ENCODE measurements around the gene DLG2.

The DLG2 gene

DNA sequence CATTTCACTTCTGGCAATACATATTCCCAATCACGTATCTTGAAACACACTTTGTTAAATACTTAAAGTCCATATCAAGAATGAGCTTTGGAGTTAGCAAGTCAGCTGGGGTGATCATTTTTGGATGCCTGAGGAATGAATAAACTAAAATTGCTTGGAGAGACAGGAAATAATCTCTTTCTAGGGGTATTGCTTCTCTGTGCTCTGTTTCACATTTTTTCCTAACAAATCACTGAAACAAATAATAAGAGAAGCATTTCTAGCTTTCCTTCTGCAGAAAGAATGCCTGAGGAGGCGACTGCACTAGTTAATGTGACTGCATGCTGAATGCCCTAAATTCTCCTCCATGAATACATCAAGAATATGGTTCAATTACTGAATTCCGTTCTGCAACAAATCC lies 1799.6 kb downstream of the DLG2 start:
- FAIRE-seq = no peak
- no peak for DNase-seq (ENCODE audit: low spot score)

DNA sequence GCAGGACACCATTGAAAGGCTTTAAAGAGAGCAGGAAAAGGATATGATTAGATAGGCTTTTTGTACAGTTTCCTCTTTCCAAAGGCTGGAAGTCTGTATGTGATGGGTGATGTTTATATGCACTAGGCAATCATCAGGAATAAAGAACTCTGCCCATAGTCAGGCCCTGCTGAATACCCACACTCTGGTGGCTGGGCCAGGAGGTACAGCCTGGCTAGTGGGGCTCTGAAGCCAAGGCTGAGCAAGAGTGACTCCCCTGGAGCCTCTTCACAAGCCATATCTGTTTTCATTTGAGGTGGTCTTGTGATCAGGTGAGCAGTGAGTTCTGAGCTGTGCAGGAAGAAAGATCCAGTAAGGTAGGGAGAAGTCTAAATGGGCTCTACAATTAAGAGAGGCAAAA lies 1801.1 kb downstream of the DLG2 start:
- no peak for DNase-seq (ENCODE audit: low spot score)
- FAIRE-seq = no peak

DNA sequence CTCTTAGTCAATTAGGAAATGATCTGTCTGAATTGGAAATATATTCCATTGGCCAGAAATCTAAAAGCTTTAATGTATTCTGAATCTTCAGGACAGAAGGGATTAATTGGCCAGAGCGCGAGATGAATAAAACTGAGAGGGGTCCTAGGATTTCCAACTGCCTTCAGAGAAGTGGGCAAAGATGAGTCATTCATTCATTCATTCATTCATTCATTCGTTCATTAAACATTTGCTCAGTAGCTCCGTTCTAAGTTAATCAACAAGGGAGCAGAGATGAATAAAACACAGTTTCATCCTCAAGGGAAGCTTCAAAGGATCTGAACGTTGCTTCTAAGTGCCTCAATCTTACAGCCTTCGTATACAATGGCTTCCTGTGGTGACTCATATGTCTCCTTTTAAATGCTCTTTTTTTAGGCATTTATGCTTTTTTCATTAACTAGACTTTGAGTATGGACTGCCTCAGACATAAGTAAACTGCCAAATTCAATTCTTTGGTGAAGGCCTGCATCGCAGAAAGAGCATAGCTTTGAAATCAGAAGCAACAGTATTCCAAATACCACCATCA lies 1803.6 kb downstream of the DLG2 start:
- FAIRE-seq (no peak), DNase-seq (ENCODE audit: low spot score) (no peak)

DNA sequence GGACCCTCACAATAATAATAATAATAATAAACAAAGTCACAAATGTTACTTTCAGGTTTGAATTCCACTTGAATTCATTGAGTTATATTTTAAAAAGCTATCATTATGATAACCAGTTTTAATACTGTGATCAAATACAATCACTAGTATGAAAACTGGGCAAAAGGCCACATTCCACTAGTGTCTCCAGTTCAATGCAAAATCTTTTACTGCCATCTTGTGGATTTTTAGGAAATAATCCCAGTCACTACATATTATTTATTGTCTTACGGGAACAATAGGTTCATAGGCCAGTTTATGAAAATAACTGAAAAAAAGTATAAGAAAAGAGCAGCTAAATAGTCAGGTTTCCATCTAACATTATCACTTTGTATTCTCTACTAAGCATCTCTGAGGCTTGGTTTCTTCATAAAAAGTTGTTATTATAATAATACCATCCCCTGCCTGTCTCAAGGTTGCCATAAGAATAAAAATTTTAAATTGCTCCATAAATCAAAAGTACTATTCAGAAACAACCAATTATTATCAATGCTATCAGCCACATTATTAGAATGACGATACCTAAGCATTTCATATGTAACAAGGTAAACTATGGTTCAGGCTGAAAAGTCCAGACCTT lies 1807.1 kb downstream of the DLG2 start:
- DNase-seq (ENCODE audit: low spot score) (peak; percentile 42), FAIRE-seq (peak; percentile 62)

DNA sequence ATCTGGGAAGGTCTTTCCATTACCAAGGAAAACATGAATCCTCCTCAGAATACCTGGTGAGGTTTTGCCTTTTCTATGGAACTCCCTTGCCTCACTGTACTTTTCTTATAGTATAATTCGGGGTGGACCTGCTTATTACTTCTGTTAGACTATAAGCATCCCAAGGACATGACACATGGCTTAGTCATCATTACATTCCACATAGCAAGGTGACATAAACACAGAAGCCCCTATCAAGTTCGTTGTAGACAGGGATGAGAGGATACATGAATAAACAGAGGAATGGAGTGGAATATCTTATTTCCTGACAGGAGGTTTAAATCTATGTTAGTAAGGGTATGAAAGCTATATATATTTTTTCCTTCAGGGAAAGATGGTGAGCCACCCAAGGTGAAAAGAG lies 1808.8 kb downstream of the DLG2 start:
- FAIRE-seq (no peak), DNase-seq (ENCODE audit: low spot score) (peak; percentile 7)

DNA sequence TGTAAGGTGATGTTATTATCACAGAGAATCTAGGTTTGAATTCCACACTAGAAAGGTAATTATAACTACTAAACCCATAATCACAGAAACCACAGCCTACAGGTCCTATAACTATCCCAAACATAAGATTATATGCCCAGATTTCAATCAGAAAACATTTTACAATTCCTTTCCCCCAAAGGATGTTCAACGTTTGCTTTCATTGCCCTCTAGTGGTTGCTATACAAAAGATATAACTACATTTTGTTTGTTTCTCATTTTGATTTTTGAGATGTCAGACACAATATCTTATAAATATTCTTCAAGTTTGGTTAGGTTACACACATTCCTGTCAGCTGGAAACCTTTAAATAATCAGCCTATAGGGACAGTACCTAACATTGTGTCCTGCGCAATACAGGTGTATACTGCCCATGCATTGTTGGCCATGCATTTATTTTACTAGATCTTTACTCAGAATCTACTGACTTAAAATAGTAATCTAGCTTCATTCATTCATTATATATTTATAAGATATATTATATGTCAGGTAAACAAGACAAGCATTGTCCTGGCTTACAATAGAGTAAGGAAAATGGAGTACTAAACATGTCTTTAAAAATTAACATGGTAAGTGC lies 1810.5 kb downstream of the DLG2 start:
- no peak for DNase-seq (ENCODE audit: low spot score)
- FAIRE-seq = peak; percentile 32

DNA sequence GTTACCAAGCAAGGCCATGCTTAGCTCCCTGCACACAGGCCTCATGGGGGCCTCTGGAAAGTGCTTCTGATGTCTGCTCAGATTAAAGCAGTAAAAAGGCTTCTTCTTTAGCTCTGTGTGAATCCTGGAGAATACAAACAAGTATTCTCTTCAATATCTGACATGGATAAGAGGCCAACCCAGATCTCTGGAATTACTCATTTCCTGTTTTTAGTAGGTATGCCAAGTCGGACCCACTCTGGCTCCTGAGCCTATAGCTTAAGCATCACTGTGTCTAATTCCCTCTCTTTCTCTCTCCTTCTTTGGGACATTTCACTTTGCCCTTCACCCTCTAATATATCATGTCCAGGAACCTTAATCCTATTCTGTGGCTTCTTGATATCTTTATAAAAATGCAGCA lies 1811.4 kb downstream of the DLG2 start:
- DNase-seq (ENCODE audit: low spot score) = no peak
- no peak for FAIRE-seq

DNA sequence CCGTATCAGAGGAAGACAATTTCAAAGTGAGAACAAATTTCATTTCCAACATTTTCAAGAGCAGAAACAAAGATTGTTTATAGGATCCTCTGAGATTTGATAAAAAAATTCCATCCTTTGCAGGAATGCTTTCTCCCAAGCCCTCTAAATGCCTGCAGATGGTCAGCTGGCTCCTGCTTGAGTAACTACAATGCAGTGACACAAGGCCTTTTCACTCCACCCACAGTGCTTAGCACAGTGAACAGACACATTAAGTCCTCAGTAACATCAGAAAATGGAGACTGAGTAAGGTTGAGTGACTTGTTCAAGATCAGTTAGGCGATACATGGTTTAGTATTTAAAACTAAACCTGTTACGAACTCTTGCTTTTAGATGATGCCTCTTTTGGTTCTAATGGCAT lies 1813.8 kb downstream of the DLG2 start:
- DNase-seq (ENCODE audit: low spot score) (no peak), FAIRE-seq (no peak)

DNA sequence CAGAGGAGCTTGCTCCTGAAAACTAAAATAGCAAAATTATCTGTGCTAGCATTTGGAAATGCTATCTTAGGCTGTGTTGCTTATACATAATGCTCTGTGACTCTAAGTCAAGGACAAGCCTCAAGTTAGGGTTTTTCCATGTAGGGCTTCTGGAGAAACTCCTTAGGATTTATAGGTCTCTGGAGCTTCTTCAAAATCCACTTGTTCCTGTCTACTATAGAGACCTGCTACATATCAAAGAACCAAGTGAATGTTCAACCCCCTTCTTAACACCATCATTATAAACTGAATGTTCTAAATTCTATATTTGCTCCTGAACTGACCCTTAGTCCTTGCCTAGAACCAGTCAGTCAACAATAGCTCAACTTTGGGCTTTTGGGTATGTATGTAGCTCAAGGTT lies 1817.9 kb downstream of the DLG2 start:
- DNase-seq (ENCODE audit: low spot score) (no peak), FAIRE-seq (no peak)

DNA sequence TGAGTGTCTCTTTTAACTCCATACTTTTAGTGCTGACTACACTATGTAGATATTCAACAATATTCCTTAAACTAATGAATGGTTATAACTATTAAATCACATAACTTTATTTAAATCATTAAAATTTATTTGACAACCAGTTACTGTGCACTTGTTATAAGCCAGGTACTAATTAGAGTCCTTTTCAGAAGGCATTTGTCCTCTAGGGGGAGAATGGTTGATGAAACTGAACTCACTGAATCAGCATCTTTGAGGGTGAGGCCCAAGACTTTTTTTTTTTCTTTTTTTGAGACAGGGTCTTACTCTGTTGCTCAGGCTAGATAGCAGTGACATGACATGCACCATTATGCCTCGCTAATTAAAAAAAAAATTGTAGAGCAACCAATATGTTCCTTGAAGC lies 1825.3 kb downstream of the DLG2 start:
- FAIRE-seq (no peak), DNase-seq (ENCODE audit: low spot score) (no peak)

DNA sequence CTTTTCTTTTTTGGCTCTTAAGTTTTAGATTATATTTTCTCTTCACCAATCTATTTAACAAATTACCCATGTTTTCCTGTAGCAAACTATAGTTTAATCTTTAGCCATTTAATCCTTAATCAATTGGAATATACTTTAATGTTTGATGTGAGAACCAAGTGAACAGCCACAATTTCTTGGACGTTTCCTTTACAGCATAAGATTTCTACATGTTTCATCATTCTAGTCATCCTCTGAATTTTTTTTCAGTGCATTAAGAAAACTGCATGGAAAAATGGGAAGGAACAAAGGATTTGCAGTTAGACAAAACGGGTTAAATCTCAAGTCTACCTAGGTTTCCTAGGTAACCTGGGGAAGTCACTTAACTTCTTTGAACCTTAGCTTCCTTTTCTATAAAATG lies 1833.8 kb downstream of the DLG2 start:
- no peak for FAIRE-seq
- no peak for DNase-seq (ENCODE audit: low spot score)

DNA sequence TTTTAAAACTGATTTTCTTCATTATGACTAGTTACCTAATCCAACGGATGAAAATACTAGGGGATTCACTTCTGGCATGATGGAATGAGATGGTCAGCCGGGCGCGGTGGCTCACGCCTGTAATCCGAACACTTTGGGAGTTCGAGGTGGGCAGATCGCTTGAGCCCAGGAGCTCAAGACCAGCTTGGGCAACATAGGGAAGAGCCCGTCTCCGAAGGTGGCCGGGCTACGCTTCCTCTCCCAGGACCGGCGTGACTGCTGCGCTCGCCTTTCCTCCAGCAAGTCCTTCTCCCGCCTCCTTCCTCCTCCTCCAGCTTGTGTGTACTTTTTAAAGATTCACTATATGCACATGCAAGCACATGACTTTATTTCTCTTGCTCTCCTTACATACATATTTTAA lies 1835.6 kb downstream of the DLG2 start:
- FAIRE-seq = no peak
- DNase-seq (ENCODE audit: low spot score) = no peak

DNA sequence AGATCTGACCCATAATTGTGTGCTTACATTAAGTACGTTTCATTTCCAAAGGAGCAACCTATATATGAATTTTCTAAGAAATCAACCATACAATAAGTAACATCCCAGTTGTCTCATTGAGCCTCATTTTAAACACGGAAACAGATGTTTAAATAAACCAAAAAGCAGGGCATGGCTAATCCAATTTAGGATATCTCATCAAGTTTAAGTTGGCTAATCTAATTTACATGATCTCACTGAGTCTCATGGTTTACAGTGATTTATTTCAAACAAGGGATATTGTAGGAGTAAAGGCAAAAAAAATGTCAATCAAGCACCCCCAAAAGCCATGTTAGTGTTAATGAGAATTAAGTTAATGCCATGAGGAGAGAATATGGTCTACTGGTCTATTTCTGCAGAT lies 1841.2 kb downstream of the DLG2 start:
- no peak for DNase-seq (ENCODE audit: low spot score)
- FAIRE-seq = no peak

DNA sequence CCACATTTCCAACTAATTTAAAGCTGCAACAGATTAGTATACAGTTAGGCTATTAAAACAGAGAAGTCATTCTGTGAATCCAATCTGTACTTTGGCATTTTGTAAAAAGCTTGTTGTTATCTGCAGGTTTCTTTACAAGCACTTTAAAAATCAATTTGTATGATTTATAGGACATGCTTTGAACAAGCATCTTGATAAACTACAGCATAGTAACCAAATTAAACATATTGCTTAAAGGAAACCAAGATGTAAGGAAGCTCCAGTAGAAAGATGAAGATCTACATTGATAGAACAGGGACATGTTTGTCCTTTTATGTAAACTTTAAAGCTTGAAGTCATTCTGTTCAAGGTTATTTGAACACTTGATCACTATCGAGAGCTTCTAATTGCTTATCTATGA lies 1842.7 kb downstream of the DLG2 start:
- FAIRE-seq (no peak), DNase-seq (ENCODE audit: low spot score) (no peak)

DNA sequence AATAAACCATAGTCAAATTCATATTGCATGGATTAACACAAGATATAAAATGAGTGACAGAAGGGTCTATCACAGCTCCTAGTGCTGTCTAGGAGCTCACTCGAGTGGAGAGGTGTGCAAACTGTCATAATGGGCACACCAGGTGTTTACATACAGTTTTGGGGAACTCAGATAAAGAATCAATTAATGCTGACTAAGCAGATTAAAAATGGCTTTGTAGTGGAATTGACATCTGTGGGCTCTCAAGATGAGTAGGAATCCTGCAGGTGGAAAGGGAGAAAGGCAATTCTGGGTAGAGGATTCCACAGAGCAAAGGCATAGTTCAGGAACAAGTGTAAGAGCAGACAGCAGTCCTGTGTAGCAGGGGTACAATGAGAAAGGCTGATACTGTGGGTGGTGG lies 1844.8 kb downstream of the DLG2 start:
- FAIRE-seq (no peak), DNase-seq (ENCODE audit: low spot score) (no peak)

DNA sequence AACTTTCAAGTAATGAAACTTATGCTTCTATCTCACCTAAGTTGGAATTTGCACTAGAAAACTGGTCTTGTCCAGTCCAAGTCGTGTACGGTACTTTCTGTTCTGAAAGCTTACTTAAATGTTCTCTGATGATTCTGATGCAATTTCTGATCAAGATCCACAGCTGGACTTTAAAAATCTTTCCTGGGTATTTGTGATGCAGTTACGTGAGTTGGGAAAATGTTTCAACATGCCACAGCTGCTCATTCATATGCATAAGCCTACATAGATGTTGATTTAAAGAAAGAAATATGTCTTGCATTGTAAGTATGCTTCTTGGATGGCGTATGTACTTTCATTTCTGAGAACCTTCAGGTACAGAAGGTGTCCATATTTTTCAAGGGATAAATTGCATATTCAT lies 1847.3 kb downstream of the DLG2 start:
- FAIRE-seq (no peak), DNase-seq (ENCODE audit: low spot score) (no peak)

DNA sequence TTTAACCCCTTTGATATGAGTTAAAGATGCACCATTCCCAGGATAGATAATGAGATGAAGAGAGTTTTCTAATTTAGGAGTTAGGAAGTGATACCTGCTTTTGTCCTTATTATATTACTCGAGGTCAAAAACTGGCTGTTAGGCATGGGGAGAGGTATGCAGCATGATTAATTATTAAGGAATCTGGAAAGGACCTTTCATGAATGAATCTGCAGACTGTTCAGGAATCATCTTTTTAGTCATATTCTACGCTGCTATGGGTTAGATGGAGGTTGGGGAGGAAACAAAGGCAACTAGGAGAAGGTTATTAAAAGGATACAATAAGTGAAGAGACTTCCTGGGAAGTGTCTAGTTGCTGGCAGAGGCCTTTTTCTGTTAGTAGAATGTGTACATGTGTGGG lies 1848.5 kb downstream of the DLG2 start:
- FAIRE-seq = no peak

DNA sequence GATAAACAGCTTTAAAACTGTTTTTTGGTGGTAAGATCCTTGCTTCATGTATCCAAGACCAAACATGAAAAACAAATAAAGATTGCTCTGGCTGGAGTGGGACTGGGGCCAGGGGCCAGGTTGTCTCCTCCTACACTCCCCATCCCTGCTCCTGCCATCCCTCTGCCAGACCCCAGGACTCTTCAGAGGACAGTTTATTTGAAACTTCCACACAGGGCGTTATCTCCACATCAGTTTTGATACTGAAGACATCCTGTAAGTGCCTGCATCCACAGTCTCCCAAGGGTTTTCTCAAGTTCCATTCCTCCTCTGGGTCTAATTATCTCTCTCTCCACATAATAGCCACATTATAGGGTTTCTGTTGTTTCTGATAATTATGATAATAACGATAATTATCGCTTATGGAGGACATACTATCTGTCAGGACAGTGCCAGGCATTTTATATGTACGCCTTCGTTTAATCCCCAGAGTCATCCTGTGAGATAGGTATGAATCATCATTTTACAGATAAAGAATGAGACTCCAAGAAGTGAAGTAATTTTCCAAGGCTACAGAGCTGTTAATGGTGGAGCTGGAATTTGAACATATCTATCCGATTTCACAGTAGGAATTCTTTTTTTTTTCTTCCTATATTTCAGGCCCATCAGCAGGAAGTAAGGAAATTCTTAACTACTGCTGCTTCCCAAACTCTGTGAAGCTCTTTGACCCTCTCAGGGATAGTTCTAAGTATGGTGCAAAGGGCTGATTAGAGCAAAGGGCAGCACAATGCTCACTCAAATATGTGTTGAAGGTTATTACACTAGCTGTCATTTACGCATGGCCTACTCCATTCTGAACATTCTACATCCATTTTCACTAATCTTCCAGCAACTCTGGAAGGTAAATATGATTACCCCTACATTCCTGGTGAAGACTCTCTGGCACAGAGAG lies 1852.9 kb downstream of the DLG2 start:
- DNase-seq (ENCODE audit: low spot score) (no peak), FAIRE-seq (no peak)

More for the DNA sequence above, 1848.5 kb downstream of the DLG2 start:
- no peak for DNase-seq (ENCODE audit: low spot score)

DNA sequence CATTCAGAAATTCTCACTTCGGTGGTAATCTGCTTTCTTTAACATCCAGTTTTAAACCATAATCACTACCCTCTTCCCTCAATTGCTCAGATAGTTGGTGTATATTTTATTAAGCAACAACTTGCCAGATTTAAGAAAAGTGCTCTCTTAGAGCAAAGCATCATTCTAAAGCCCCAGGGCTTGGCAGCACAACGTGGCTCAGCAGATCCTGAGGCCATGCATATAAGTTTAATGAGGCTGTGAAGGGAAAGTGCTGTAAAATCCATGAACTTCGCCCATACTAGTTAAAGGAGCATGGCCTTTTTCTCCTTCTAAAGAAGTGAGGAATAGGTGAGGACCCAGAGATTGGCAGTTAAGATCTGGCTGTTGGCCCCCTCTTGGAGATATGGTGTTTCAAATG lies 1858.7 kb downstream of the DLG2 start:
- DNase-seq (ENCODE audit: low spot score) = no peak
- FAIRE-seq = no peak

DNA sequence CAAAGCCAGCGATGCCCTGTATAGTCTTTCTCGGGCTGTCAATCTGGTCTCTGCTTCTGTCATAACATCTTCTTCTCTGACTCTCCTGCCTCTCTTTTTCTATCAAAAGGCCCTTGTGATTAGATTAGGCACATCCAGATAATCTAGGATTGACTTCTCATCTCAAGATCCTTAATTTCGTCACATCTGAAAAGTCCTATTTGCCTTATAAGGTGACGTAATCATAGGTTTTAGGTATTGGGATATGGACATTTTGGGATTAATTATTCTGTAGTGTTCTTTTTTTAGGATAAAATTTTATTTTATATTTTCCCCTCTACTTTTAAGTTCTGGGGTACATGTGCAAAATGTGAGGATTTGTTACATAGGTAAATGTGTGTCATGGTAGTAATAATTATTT lies 1860.2 kb downstream of the DLG2 start:
- no peak for FAIRE-seq

DNA sequence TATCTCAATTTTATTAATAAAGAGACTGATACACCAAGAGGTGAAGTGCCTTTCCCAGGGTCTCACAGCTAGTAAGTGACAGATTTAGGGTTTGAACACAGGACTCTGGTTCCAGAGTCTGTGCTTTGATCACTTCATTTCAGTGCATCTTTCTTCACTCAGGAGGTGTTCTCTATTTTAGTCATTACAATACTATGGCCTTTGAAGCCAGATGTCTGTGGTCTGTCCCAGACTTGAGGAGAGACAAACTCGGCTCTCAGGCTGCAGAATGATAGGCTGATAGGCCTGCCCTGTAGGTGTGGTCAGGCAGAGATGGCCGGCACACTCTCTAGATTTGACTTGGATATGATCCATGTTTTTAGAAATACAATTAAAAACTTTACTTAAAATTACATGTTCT lies 1862.5 kb downstream of the DLG2 start:
- FAIRE-seq = no peak

More for the DNA sequence above, 1860.2 kb downstream of the DLG2 start:
- no peak for DNase-seq (ENCODE audit: low spot score)

DNA sequence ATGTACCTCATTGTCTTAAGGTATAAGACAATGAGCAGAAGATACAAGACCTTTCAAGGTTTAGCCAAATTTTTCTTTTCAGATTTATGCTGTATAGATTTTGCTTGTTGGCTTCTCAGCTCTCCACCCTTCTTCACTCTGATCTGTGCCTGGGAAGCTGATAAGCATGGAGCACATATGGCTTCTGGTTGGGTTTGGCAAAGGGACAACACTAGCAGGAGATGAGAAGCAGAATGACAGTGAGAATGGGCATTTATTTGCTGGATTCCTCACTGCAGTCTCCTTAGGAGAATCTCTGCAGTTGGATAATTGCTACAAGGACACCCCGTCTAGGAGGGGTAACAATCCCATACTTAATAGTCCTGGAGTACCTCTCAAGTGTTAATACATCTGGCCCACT lies 1866.2 kb downstream of the DLG2 start:
- DNase-seq (ENCODE audit: low spot score) = no peak
- no peak for FAIRE-seq

More for the DNA sequence above, 1862.5 kb downstream of the DLG2 start:
- no peak for DNase-seq (ENCODE audit: low spot score)
